OCI-LY1 (cell line): ENCODE results near the gene CLDN4.

Source experiments
- H2AFZ ChIP-seq: fragments of 200-600 bp; sonication (generic), shearing (Covaris generic); 2 replicates; pipeline ENCODE4 v1.6.0; 2014; ENCODE audit warnings: antibody characterized with exemption, mild to moderate bottlenecking, low read length
- H3F3A ChIP-seq: fragments of 200-600 bp; sonication (generic), shearing (Covaris generic); 2 replicates; pipeline ENCODE4 v1.6.0; 2014; ENCODE audit warnings: mild to moderate bottlenecking, antibody characterized with exemption, low read length, moderate library complexity; ENCODE audit not compliant: insufficient read depth
- H3K27ac ChIP-seq: fragments of 200-600 bp; sonication (generic); 2 replicates; pipeline ENCODE4 v1.5.1; 2014; ENCODE audit warnings: low read length, mixed run types, mild to moderate bottlenecking, low read depth; ENCODE audit not compliant: poor library complexity, severe bottlenecking
- H3K27me3 ChIP-seq: fragments of 200-600 bp; sonication (generic); 2 replicates; pipeline ENCODE4 v1.6.0; 2014; ENCODE audit warnings: antibody characterized with exemption, mild to moderate bottlenecking, low read length, moderate library complexity; ENCODE audit not compliant: insufficient read depth
- H3K36me3 ChIP-seq: fragments of 200-600 bp; sonication (generic); 2 replicates; pipeline ENCODE4 v1.6.1; 2014; ENCODE audit warnings: mild to moderate bottlenecking, antibody characterized with exemption, low read length, moderate library complexity, mixed read lengths; ENCODE audit not compliant: insufficient read depth
- H3K4me1 ChIP-seq: fragments of 200-600 bp; sonication (generic); 2 replicates; pipeline ENCODE4 v1.5.1; 2014; ENCODE audit warnings: mild to moderate bottlenecking, low read length, moderate library complexity; ENCODE audit not compliant: insufficient read depth, severe bottlenecking
- H3K4me2 ChIP-seq: fragments of 200-600 bp; sonication (generic), shearing (Covaris generic); 2 replicates; pipeline ENCODE4 v1.6.1; 2014; ENCODE audit warnings: low read length
- H3K4me3 ChIP-seq: fragments of 200-600 bp; sonication (generic); 2 replicates; pipeline ENCODE4 v1.5.1; 2014; ENCODE audit warnings: low read length, low read depth, mild to moderate bottlenecking, mixed read lengths; ENCODE audit not compliant: poor library complexity, severe bottlenecking
- H3K79me2 ChIP-seq: fragments of 200-600 bp; shearing (Covaris generic); 2 replicates; pipeline ENCODE4 v1.6.1; 2016; ENCODE audit warnings: mixed run types, low read length, mixed read lengths; ENCODE audit not compliant: insufficient read depth
- H3K9ac ChIP-seq: fragments of 200-600 bp; sonication (generic), shearing (Covaris generic); 2 replicates; pipeline ENCODE4 v1.6.1; 2014; ENCODE audit warnings: mild to moderate bottlenecking, low read length, mixed read lengths
- H3K9me2 ChIP-seq: fragments of 200-600 bp; sonication (generic), shearing (Covaris generic); 2 replicates; pipeline ENCODE4 v1.6.1; 2014; ENCODE audit warnings: low read depth, mild to moderate bottlenecking, low read length, mixed read lengths
- H3K9me3 ChIP-seq: fragments of 200-600 bp; shearing (Covaris generic); 2 replicates; pipeline ENCODE4 v1.6.1; 2014; ENCODE audit warnings: low read length, mixed read lengths
- H4K20me1 ChIP-seq: fragments of 200-600 bp; sonication (generic), shearing (Covaris generic); 2 replicates; pipeline ENCODE4 v1.6.0; 2016; ENCODE audit warnings: mild to moderate bottlenecking, low read length; ENCODE audit not compliant: insufficient read depth
- CTCF ChIP-seq: fragments of 200-600 bp; sonication (generic), shearing (Covaris generic); IDR thresholded peaks from 2 replicates; pipeline ENCODE4 v1.5.1; 2017; ENCODE audit warnings: mild to moderate bottlenecking, antibody characterized with exemption, low read length, moderate library complexity, mixed read lengths
- EZH2 ChIP-seq: fragments of 200-600 bp; sonication (generic), shearing (Covaris generic); IDR thresholded peaks from 2 replicates; pipeline ENCODE4 v1.8.0; 2017; ENCODE audit warnings: borderline replicate concordance, mixed run types, mild to moderate bottlenecking, antibody characterized with exemption, low read length, moderate library complexity, mixed read lengths

CLDN4 gene

GRCh38 chr7:73827567-73828106 is 3.2 kb upstream of the CLDN4 start:
- no peak overlapping the region for H3K4me3 ChIP-seq
- no peak overlapping the region for H3K4me2 ChIP-seq
- no peak overlapping the region for H3K27ac ChIP-seq
- TF ChIP-seq CTCF = no peak
- TF ChIP-seq EZH2 = no peak
- H3K36me3 ChIP-seq = no peaks in the 10 kb centered on the region
- no peaks in the 10 kb centered on the region for H3F3A ChIP-seq
- H4K20me1 ChIP-seq = no peaks in the 10 kb centered on the region
- no peaks in the 10 kb centered on the region for H3K9me3 ChIP-seq
- H3K27me3 ChIP-seq = no peaks in the 10 kb centered on the region; the same call in 1 of the 2 replicates
- H2AFZ ChIP-seq = no peak overlapping the region
- H3K9me2 ChIP-seq = no peaks in the 10 kb centered on the region
- H3K79me2 ChIP-seq = no peaks in the 10 kb centered on the region
- no peak overlapping the region for H3K9ac ChIP-seq
- H3K4me1 ChIP-seq = no peaks in the 10 kb centered on the region

- H3K9me3 ChIP-seq = no peaks in the 10 kb centered on the region
- H3F3A ChIP-seq = no peaks in the 10 kb centered on the region
- H3K4me1 ChIP-seq = no peaks in the 10 kb centered on the region
- TF ChIP-seq CTCF = no peak
- no peak for TF ChIP-seq EZH2
- no peaks in the 10 kb centered on the region; the same call in 1 of the 2 replicates for H3K27me3 ChIP-seq
- H3K4me2 ChIP-seq = no peak overlapping the region
- H3K36me3 ChIP-seq = no peaks in the 10 kb centered on the region
- no peak overlapping the region for H3K27ac ChIP-seq
- no peak overlapping the region for H2AFZ ChIP-seq
- no peak overlapping the region for H3K9ac ChIP-seq
- no peaks in the 10 kb centered on the region for H3K9me2 ChIP-seq
- no peak overlapping the region for H3K4me3 ChIP-seq
- no peaks in the 10 kb centered on the region for H3K79me2 ChIP-seq
- H4K20me1 ChIP-seq = no peaks in the 10 kb centered on the region
Observed at GRCh38 chr7:73828107-73828803, 2.5 kb upstream of the CLDN4 start.

GRCh38 chr7:73828972-73829371 is 1.8 kb upstream of the CLDN4 start:
- Histone ChIP-seq H4K20me1 (no peaks in the 10 kb centered on the region), H3K27ac (no peak overlapping the region), H3K4me1 (no peaks in the 10 kb centered on the region), H3K9me2 (no peaks in the 10 kb centered on the region), H3K9ac (no peak overlapping the region), H3K27me3 (no peaks in the 10 kb centered on the region; the same call in 1 of the 2 replicates), H3K4me2 (no peak overlapping the region), H3K4me3 (no peak overlapping the region), H3K36me3 (no peaks in the 10 kb centered on the region), H3K9me3 (no peaks in the 10 kb centered on the region), H2AFZ (no peak overlapping the region), H3K79me2 (no peaks in the 10 kb centered on the region), H3F3A (no peaks in the 10 kb centered on the region)
- TF ChIP-seq EZH2 (no peak), CTCF (no peak)
